ENCODE results near the gene UPF2. TPM values are rescaled to one million over a fixed set of nuclear protein-coding genes. Genes with fewer than 3 reads are reported as not detected.
"Not testable (repeated sequence)": the region's sequence is repeated elsewhere in the genome, so short reads cannot be mapped to it uniquely, and the experiment has no call there.

UPF2 gene, protein sequence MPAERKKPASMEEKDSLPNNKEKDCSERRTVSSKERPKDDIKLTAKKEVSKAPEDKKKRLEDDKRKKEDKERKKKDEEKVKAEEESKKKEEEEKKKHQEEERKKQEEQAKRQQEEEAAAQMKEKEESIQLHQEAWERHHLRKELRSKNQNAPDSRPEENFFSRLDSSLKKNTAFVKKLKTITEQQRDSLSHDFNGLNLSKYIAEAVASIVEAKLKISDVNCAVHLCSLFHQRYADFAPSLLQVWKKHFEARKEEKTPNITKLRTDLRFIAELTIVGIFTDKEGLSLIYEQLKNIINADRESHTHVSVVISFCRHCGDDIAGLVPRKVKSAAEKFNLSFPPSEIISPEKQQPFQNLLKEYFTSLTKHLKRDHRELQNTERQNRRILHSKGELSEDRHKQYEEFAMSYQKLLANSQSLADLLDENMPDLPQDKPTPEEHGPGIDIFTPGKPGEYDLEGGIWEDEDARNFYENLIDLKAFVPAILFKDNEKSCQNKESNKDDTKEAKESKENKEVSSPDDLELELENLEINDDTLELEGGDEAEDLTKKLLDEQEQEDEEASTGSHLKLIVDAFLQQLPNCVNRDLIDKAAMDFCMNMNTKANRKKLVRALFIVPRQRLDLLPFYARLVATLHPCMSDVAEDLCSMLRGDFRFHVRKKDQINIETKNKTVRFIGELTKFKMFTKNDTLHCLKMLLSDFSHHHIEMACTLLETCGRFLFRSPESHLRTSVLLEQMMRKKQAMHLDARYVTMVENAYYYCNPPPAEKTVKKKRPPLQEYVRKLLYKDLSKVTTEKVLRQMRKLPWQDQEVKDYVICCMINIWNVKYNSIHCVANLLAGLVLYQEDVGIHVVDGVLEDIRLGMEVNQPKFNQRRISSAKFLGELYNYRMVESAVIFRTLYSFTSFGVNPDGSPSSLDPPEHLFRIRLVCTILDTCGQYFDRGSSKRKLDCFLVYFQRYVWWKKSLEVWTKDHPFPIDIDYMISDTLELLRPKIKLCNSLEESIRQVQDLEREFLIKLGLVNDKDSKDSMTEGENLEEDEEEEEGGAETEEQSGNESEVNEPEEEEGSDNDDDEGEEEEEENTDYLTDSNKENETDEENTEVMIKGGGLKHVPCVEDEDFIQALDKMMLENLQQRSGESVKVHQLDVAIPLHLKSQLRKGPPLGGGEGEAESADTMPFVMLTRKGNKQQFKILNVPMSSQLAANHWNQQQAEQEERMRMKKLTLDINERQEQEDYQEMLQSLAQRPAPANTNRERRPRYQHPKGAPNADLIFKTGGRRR
- total RNA-seq = 19.8 TPM
- long read RNA-seq, full-length matches to known transcripts = 18 of 23 reads
- long read RNA-seq, partial matches to known transcripts = 4 of 23 reads
- long read RNA-seq, other reads (novel, unspliced or antisense) = 1 of 23 reads

DNA sequence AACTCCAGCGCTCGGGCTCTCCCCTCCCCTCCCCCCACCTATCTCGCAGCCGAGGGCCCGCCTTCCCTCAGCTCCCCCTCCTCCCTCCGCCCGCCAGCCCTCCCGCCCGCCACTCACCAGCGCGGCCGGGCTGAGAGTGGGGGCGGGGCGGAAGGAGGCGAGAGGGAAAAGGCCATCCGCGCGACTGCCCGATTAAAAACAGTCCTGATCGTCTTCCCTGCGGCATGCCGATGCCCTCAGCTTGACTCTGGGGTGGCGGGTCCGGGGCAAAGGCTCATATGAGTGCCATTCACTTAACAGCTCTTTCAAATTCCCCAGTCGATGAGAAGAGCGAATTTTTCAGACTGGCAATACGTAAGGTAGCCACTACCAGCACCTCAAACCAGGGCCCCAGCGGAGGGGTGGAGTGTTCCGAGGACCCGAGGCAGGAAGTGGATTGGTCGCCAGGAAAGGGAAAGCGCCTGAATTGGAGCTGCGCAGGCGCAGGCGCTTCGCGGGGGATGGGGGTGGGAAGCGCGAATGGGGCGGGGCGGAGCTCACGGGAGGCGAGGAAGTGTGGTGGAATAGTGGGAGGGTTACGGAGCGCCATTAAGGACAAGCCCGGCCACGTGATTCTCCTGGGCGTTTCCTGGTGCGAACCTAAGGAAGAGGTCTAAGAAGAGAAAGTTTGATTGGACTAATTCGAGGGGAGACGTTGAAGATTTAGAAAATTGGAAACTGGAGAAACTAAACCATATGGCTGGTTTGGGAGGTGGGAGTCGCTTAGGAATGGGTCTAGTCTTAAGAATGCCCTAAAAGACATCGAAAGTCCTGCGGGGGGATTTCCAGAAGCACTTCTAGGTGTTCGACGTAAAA, at the start of gene UPF2:
Gene UPF2, minus strand, starts transcription at position 13 of the 855 bp plus-strand sequence. CDS start 7,386 bp downstream, outside the sequence.
- peak; percentile 97 for ATAC-seq (ENCODE audit: poor library complexity)
- DNase-seq = peak; percentile 97
- intact Hi-C loops (cut with DNase I) = loop anchor here (2.0 kb wide), 1 partner anchor 26 kb away; the partner anchor contains the start of gene DHTKD1

DNA sequence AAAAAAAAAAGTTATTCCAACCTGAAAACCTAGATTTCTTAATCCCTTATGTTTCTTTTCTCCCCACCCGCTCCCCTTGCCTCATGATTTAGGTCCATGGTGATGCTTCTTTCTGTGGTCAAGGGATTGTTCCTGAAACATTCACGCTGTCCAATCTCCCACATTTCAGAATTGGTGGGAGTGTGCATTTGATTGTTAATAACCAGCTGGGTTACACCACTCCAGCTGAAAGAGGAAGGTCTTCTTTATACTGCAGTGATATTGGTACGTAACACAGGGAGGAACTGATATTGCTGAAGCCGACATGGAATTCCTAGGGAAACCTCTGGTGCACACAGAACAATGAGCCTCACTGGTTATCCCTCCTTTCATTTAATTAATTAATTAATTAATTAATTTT, 48.8 kb upstream of the UPF2 start:
- no peak for ATAC-seq (ENCODE audit: poor library complexity)
- DNase-seq = no peak
- intact Hi-C loops (cut with DNase I) = no loop called here

DNA sequence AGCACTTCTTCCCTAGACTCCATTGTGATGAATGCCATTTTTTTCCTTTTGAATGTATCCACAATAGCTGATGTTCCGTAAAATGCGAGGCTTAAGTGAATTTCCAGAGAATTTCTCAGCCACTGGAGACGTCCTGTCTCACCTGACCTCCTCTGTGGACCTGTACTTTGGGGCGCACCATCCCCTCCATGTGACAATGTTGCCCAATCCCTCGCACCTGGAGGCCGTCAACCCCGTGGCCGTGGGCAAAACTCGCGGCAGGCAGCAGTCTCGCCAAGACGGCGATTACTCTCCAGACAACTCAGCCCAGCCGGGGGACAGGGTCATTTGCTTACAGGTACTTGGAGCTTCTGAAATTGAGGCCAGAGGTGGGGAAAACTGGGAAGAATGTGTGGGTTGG, 46.3 kb upstream of the UPF2 start:
- DNase-seq = no peak
- intact Hi-C loops (cut with DNase I) = no loop called here
- no peak for ATAC-seq (ENCODE audit: poor library complexity)

DNA sequence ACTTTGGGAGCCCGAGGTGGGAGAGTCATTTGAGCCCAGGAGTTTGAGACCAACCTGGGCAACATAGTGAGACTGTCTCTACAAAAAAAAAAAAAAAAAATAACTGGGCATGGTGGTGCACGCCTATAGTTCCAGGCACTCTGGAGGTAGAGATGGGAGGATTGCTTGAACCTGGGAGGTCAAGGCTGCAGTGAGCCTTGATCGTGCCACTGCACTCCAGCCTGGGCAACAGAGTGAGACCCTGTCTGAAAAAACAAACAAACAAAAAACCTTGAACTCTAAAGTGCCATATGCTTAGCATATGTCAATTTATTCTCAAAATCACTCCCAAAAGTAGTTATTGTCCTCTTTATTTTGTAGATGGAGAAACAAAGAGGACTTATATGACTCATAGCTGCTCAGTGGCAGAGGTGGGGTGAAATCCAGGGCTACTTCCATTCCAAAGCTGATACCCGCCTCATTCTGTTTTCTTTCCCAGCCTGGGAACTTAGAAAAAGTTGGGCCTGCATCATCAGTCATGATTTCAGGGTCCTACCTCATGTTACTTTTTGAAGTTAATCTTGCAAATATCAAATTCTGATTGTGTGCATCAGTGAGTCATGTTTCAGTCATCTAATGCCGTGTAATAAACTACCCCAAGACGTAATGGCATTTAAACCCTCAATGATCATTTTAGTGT, 39.4 kb upstream of the UPF2 start:
- DNase-seq (no peak), ATAC-seq (ENCODE audit: poor library complexity) (no peak)
- intact Hi-C loops (cut with DNase I) = no loop called here

DNA sequence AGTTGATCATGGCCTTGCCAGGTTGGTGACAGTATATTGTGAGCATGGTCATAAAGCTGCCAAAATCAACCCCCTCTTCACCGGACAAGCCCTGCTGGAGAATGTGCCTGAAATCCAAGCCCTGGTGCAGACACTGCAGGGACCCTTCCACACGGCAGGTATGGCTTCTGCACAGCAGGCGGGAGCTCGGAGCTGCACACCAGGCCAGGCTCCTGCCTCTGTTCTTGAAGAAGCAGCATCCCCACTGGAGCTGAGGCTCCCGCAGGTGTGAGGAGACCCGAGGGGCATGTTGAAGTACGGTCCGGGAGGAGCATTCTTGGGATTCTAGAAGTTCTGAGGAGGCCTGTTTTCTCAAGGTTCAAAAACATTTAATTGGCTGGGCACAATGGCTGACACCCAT, 38.9 kb upstream of the UPF2 start:
- DNase-seq = no peak
- intact Hi-C loops (cut with DNase I) = no loop called here
- no peak for ATAC-seq (ENCODE audit: poor library complexity)

DNA sequence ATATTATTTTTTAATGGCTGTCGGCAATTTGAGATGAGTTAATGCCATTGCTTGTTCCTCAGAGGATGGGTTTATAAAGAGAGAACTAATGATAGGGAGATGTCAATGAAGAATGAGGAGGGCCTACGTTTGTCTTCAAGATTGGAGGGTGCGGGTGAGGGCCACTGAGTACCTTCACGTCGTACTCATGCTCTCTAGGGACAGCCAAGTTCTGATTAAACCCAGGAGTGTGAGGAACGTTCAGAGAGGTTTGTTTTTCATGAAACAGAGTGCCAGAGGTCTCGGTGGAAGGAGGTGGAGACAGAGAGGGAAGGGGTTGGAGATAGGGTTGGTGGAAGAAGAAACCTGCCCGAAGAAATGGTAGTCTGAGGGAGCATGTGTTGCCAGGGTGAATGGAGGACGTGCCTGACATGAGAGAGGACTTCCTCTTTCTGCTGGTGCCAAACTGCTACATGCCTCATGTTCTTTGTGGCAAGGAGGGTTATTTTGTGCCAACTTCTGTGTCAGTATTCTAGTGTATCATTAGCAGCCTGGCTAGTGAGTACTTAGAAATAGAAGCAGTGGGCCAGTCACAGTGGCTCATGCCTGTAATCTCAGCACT, 35.1 kb upstream of the UPF2 start:
- intact Hi-C loops (cut with DNase I) = no loop called here
- DNase-seq (no peak), ATAC-seq (ENCODE audit: poor library complexity) (no peak)

DNA sequence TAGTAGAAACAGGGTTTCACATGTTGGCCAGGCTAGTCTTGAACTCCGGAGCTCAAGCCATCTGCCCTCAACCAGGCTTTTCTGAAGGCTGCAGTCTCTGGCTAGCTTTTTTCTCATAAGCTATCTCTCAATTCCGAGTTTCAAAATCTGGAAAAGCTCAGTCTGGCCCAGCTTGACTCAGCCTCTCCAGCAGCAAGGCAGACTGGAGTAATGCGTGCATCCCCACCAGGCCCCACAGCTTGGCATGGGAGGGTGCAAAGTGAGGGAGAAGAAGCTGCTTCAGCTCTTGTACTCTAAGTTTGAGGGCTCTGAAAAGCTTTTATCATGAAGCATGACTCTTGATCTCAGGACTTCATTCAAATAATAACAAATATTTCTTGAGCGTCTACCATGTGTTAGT, 30.9 kb upstream of the UPF2 start:
- DNase-seq = no peak
- intact Hi-C loops (cut with DNase I) = no loop called here
- ATAC-seq (ENCODE audit: poor library complexity) = no peak

DNA sequence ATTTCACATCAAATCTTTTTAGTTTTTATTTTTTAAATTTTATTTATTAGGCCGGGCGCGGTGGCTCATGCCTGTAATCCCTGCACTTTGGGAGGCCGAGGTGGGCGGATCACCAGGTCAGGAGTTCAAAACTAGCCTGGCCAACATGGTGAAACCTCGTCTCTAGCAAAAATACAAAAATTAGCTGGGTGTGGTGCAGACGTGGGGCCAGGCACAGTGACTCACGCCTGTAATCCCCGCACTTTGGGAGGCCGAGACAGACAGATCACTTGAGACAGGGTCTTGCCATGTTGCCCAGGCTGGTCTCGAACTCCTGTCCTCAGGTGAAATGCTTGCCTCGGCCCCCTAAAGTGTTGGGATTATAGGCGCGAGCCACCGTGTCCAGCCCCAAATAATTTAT, 28.8 kb upstream of the UPF2 start:
- intact Hi-C loops (cut with DNase I); DNase-seq; ATAC-seq (ENCODE audit: poor library complexity): not testable (repeated sequence)

DNA sequence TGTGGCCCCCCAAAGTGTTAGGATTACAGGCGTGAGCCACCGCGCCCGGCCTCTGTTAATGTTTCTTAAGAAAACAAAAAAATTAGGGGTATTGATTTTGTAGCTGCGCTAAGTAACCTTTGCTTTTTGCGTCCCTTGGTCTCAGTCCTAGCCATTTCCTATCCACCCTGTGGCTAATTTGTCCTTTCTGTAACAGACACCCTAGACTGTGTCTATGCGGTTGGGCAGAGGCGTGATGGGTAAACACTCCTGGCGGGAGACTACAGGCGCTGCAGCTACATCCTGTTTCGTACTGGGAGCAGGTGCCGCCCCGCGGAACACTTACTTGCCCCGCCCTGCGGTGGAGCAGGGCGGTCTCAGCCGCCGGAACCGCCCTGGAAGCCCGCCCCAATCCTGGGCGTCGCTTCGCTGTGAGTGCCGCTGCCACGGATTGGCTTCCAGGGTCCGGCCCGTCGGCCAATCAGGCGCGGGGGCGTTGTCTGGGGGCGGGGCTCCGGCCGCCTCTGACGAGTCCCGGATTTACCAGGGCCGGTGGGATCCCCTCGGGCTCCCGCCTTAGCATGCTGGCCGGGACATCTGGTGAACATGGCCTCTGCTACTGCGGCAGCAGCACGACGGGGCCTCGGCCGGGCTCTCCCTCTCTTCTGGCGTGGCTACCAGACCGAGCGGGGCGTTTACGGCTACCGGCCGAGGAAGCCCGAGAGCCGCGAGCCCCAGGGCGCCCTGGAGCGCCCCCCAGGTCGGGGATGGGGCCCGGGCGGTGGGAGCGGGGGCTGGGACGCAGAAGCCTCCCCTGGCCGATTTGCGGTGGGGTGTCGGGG, 26.1 kb upstream of the UPF2 start, which contains the start of gene DHTKD1:
Gene DHTKD1, plus strand, starts transcription at position 506 of the 821 bp plus-strand sequence. Its CDS starts 80 bp downstream, at position 586.
- peak; percentile 99 for DNase-seq
- peak; percentile 99 for ATAC-seq (ENCODE audit: poor library complexity)
- intact Hi-C loops (cut with DNase I) = loop anchor here (2.0 kb wide), 1 partner anchor 26 kb away; the partner anchor contains the start of gene UPF2

DNA sequence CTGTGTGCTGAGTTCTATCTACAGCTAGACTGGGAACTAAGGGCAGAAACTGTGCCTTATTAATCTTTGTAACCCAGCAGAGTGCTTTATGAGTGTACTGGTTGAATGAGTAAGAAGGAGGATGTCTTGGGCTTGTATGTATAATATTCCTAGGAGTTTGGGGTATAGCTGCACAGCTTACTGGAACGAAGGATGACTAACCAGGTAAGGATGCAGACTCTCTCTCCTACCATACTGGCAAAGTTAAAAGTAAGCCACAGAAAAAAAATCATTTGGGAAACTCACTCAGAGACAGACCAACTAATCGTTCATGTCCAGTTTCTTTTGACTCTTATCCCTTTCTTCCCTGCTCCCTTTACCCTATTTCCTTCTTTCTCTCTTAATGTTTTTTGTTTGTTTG, 24.7 kb upstream of the UPF2 start:
- intact Hi-C loops (cut with DNase I) = no loop called here
- ATAC-seq (ENCODE audit: poor library complexity) (no peak), DNase-seq (no peak)

DNA sequence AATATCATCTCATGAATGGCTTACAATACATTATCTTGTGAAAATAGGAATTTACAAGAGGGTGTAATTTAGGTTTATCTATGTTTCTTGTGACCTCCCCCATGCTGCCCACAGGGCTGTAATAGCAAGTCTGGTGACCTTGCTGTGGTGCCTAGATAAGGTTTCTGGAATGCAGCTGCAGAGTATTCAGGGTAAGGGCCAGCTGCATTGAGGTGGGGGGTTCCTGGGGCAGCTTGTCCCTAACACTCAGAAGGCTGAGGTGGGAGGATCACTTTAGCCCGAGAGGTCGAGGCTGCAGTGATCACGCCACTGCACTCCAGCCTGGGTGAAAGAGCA, 20.8 kb upstream of the UPF2 start:
- no peak for ATAC-seq (ENCODE audit: poor library complexity)
- intact Hi-C loops (cut with DNase I) = no loop called here
- DNase-seq = no peak

DNA sequence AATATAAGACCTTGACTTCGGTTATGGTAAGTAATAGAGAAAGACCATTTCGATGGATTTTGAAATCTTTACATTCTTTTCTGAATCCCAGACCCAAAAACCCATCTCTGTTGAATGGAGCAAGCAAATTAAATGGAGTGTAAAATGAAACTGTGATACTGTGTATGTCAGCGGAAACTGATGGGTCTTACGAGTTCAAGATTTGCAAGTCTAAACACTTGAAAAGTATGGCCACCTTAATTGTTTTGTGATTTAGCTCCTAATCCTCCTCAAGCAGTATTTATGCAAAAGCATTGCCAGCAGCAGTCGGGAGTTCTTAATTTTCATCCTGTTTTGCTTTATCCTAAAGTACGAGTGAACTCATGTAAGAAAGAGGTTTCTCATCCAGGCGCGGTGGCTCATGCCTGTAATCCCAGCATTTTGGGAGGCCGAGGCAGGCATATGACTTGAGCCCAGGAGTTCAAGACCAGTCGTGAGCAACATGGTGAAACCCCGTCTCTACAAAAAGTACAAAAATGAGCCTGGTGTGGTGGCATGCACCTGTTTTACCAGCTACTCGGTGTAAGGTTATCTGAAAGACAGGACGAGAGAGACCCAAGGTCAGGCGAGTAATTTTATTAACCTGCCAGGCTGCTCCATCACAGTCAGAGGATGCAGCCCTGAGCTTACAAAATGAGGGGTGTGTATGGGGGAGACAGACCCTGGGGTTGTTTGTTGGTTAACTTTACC, 20.3 kb upstream of the UPF2 start:
- no peak for DNase-seq
- ATAC-seq (ENCODE audit: poor library complexity) = no peak
- intact Hi-C loops (cut with DNase I) = no loop called here

DNA sequence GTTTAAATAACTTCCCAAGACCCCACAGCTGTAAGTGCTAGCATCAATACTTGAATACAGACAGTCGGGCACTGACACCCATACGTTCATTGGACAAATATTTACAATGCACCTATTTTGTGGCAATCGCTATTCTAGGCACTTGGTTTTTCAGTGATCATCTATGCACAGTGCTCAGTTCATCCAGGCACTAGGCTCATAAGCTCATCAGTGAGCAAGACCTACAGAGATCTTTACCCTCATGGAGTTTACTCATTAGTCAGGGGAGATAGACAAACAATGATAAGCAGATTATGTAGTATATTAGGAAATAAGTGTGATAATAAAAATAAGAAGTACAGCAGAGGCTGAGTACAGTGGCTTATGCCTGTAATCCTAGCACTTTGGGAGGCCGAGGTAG, 18.5 kb upstream of the UPF2 start:
- intact Hi-C loops (cut with DNase I) = no loop called here
- ATAC-seq (ENCODE audit: poor library complexity) = no peak
- no peak for DNase-seq

DNA sequence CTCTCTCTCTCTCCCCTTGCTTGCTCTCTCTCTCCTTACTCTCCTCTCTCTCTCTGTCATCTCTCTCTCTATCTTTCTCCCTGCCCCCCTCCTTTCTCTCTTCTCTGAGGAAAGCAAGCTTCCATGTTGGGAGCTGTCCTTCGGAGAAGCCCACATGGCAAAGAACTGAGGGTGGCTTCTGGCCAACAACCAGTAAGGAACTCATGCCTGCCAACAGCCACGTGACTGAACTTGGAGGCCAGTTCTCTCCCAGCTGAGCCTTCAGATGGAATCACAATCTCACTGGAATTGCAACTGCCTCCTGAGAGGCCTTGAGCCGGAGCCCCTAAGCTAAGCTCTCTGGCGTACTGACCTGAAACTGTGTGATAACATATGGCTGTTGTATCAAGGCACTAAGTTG, 14.1 kb upstream of the UPF2 start:
- intact Hi-C loops (cut with DNase I) = no loop called here

DNA sequence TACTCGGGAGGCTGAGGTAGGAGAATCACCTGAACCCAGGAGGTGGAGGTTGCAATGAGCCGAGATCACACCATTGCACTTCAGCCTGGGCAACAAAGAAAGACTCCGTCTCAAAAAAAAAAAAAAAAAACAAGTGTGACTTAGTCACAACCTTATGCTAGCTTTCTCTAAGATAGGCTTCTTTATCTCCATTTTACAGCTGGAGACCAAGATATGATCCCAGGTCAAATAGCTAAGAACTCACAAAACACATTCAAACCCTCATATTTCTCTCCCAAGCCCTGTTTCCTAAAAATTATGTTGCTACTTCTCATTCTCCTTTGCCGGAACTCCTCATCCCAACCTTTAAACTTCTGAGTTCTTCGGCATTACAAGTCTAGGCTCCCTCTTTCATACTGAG, 13.1 kb upstream of the UPF2 start:
- intact Hi-C loops (cut with DNase I) = no loop called here
- ATAC-seq (ENCODE audit: poor library complexity) (no peak), DNase-seq (no peak)

More for the DNA sequence above, 14.1 kb upstream of the UPF2 start:
- DNase-seq (no peak), ATAC-seq (ENCODE audit: poor library complexity) (no peak)

DNA sequence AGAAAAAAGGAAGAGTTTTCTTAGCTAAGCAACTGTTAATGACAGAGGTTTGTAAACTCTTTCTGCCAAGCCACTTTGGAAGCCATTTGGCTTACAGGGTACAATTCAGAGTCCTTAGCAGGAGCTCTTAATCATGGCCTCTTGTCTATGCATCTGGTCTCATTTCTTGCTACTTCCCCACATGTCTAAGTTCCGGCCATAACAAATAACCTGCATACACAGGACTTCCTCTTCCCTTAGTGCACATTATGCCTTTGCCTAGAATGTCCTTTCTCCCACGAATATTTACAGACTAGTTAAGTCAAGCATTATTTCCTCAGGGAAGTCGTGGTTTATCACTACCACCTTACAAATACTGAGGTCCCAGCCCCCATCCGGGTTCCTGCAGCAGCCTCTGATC, 8.6 kb upstream of the UPF2 start:
- DNase-seq = no peak
- intact Hi-C loops (cut with DNase I) = no loop called here
- ATAC-seq (ENCODE audit: poor library complexity) = no peak

Measured in Right ventricle myocardium superior (tissue), 1 donor.